Osteoblast (primary cell): ENCODE data around the gene RIPK3. TPM values are rescaled to one million over a fixed set of nuclear protein-coding genes. Genes with fewer than 3 reads are reported as not detected.

ENCODE experiments used
- DNase-seq: peaks from one replicate; pipeline ENCODE4 v3.0.0; 2011; ENCODE audit warnings: low spot score, mixed read lengths; ENCODE audit not compliant: insufficient read length; ENCODE audit errors: missing footprints
- H2AFZ ChIP-seq: 2 replicates; pipeline ENCODE4 v1.6.0; 2011; ENCODE audit warnings: mild to moderate bottlenecking, low read length
- H3K27ac ChIP-seq: 2 replicates; pipeline ENCODE4 v1.5.1; 2011; ENCODE audit warnings: mild to moderate bottlenecking, low read depth, low read length, moderate library complexity
- H3K27me3 ChIP-seq: 2 replicates; pipeline ENCODE4 v1.6.0; 2012; ENCODE audit warnings: mild to moderate bottlenecking, control low read depth, inconsistent platforms, low read length, moderate library complexity; ENCODE audit not compliant: insufficient read depth
- H3K36me3 ChIP-seq: 2 replicates; pipeline ENCODE4 v1.5.1; 2011; ENCODE audit warnings: mild to moderate bottlenecking, low read length, control low read depth, moderate library complexity; ENCODE audit not compliant: insufficient read depth
- H3K4me1 ChIP-seq: 2 replicates; pipeline ENCODE4 v1.5.1; 2011; ENCODE audit warnings: mild to moderate bottlenecking, low read length, control low read depth, moderate library complexity; ENCODE audit not compliant: insufficient read depth
- H3K4me2 ChIP-seq: 2 replicates; pipeline ENCODE4 v1.6.0; 2011; ENCODE audit warnings: mild to moderate bottlenecking, low read length; ENCODE audit not compliant: insufficient read depth
- H3K4me3 ChIP-seq: fragments of 200-600 bp; sonication (generic); 3 replicates; pipeline ENCODE4 v1.5.1; 2012; ENCODE audit warnings: mild to moderate bottlenecking, low read length, inconsistent platforms; ENCODE audit not compliant: insufficient read depth
- H3K79me2 ChIP-seq: 2 replicates; pipeline ENCODE4 v1.6.0; 2012; ENCODE audit warnings: mild to moderate bottlenecking, low read length, control low read depth, inconsistent platforms; ENCODE audit not compliant: insufficient read depth
- H3K9me3 ChIP-seq: 2 replicates; pipeline ENCODE4 v1.5.1; 2011; ENCODE audit warnings: low read depth, low read length, control low read depth
- H4K20me1 ChIP-seq: 2 replicates; pipeline ENCODE4 v1.6.0; 2012; ENCODE audit warnings: mild to moderate bottlenecking, low read length, control low read depth; ENCODE audit not compliant: insufficient read depth
- total RNA-seq: library from RNA; depleted of rRNA; stranded (reverse); fragments of >200 nt; gene quantifications from 2 replicates; pipeline ENCODE4 v1.2.3, GENCODE V29; 2012
- TF ChIP-seq, protein P1 (sequence below): IDR thresholded peaks from 2 replicates; pipeline ENCODE4 v1.5.1; 2011; ENCODE audit warnings: mild to moderate bottlenecking, low read depth, low read length, moderate library complexity; ENCODE audit errors: extremely low read depth

RIPK3 gene
- total RNA-seq, 1 donor, result 11.9 TPM

DNA sequence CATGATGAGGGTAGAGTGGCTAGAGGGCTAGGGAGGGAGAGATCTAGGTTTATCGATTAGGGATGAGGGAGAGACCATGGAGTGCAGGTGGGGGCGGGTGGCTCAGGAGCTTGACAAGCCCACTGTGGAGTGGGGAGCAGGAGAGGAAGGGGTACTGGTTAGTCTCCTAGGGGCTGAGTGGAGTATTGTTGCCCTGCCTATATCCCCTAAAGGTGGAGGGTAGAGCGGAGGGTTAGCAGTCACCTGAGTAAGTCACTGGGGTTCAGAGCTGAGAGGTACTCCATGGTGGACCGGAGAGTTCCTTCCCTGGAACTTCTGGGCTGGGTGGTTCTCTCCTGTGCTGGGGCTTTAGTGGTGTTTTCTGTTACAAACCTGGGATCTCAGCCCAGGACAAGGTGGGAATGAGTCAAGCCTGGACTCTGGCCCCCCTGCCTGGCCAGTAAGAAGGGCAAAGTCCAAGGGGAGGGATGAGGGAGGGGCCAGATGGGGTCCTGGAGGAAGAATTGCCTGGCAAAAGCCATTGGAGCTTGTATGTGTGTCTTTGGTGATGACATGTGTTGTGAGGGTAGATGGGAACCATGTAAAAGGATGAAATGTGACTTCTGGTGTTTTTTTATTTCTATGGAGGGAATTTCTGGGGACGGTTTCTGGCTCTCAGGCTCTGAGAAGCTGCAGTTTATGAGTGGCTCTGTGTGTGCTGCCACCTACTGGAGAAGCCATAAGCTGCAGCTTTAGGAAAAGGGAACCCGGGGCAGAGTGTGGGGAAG, 32.0 kb downstream of the RIPK3 start, which contains the start of gene CIDEB:
TSS of gene CIDEB (minus strand) at position 403 of the 767 bp plus-strand sequence. CDS start at position 284, 119 bp downstream.
- Histone ChIP-seq H3K27me3 (no peaks in the 10 kb centered on the region), H3K79me2 (no peaks in the 10 kb centered on the region), H3K4me3 (no peak within 1 kb of the TSS), H2AFZ (no peak within 1 kb of the TSS), H4K20me1 (no peaks in the 10 kb centered on the region), H3K36me3 (peaks cover 32% of the 10 kb centered on the region), H3K27ac (no peak within 1 kb of the TSS), H3K9me3 (no peaks in the 10 kb centered on the region), H3K4me2 (no peak within 1 kb of the TSS), H3K4me1 (peaks cover 15% of the 10 kb centered on the region)
- TF ChIP-seq, protein P1, sequence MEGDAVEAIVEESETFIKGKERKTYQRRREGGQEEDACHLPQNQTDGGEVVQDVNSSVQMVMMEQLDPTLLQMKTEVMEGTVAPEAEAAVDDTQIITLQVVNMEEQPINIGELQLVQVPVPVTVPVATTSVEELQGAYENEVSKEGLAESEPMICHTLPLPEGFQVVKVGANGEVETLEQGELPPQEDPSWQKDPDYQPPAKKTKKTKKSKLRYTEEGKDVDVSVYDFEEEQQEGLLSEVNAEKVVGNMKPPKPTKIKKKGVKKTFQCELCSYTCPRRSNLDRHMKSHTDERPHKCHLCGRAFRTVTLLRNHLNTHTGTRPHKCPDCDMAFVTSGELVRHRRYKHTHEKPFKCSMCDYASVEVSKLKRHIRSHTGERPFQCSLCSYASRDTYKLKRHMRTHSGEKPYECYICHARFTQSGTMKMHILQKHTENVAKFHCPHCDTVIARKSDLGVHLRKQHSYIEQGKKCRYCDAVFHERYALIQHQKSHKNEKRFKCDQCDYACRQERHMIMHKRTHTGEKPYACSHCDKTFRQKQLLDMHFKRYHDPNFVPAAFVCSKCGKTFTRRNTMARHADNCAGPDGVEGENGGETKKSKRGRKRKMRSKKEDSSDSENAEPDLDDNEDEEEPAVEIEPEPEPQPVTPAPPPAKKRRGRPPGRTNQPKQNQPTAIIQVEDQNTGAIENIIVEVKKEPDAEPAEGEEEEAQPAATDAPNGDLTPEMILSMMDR, result peak; percentile 99
- DNase-seq, result peak; percentile 97

DNA sequence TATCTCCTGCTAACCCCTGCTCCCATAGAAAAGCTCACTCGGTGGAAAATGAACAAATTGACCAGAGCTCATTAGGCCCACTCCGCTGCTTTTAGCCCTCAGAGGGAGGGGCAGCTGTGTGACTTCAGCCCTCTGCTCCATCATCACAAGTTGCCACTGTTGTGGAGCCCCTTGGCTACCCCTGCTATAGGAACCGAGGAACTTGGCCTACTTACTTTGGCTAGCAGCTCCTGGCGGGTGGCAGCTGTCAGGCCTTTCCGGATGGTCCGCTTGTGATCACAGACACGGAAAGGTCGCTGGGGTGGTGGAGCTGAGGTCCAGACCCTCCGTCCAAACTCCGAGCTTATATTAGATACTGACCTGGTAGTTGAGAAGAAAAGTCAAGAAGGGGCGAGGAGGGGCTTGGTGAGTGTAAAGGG, 32.6 kb downstream of the RIPK3 start:
- Histone ChIP-seq H3K4me1 (peaks cover 15% of the 10 kb centered on the region), H3K27me3 (no peaks in the 10 kb centered on the region), H3K36me3 (peaks cover 38% of the 10 kb centered on the region), H4K20me1 (no peaks in the 10 kb centered on the region), H3K4me2 (no peak overlapping the region), H3K79me2 (no peaks in the 10 kb centered on the region), H3K4me3 (no peak overlapping the region), H3K27ac (no peak overlapping the region), H3K9me3 (no peaks in the 10 kb centered on the region), H2AFZ (no peak overlapping the region)
- TF ChIP-seq, protein P1, result no peak
- DNase-seq, result no peak

DNA sequence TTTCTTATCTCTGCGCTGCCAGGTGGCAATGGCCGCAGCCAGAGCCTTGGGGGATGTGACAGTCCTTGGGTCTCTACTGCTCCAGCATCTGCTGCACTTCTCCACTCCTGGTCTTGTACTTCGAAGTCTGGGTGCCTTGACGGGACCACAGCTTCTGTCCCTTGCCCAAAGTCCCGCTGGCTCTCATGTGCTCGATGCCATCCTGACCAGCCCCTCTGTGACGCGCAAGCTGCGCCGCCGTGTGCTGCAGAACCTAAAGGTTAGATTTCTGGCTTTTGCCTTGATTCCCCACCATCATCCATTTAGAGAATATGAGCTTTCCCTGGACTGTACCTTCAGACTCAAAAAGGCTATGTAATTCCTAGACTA, 35.8 kb downstream of the RIPK3 start:
- H3K4me1 ChIP-seq, result peaks cover 13% of the 10 kb centered on the region
- DNase-seq, result no peak
- no peaks in the 10 kb centered on the region for H3K9me3 ChIP-seq
- H3K36me3 ChIP-seq, result peaks cover 46% of the 10 kb centered on the region
- peaks cover 18% of the 10 kb centered on the region for H3K79me2 ChIP-seq
- no peak overlapping the region for H3K4me2 ChIP-seq
- H2AFZ ChIP-seq, result no peak overlapping the region
- no peak overlapping the region for H3K27ac ChIP-seq
- TF ChIP-seq, protein P1, result no peak
- H3K27me3 ChIP-seq, result no peaks in the 10 kb centered on the region
- H4K20me1 ChIP-seq, result peaks cover 2% of the 10 kb centered on the region
- no peak overlapping the region for H3K4me3 ChIP-seq

DNA sequence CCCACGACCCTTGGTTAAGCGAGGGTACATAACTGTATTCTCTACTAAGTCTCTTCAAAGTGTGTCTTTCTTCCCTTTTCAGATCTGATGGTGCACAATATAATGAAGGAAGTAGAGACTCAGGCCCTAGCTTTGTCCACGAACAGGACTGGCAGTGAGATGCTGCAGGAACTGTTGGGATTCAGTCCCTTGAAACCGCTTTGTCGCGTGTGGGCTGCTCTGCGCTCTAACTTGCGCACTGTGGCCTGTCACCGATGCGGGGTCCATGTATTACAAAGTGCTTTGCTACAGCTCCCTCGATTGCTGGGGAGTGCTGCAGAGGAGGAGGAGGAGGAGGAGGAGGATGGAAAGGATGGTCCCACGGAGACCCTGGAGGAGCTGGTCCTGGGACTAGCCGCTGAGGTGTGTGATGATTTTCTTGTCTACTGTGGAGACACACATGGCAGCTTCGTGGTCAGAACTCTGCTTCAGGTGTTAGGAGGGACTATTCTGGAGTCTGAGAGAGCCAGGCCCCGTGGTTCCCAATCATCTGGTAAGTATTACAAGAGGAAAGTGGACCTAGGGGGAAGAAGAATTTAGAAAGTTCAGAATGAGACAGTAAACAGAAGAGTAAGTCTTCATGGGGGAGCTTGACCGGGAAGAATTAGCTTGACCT, 39.3 kb downstream of the RIPK3 start:
- Histone ChIP-seq H3K36me3 (peaks cover 49% of the 10 kb centered on the region), H3K27me3 (no peaks in the 10 kb centered on the region), H4K20me1 (peaks cover 2% of the 10 kb centered on the region), H3K9me3 (no peaks in the 10 kb centered on the region), H2AFZ (peak overlapping the region; percentile 93), H3K4me1 (peaks cover 21% of the 10 kb centered on the region), H3K4me2 (peak overlapping the region; percentile 95), H3K79me2 (peaks cover 18% of the 10 kb centered on the region), H3K27ac (peak overlapping the region; percentile 55), H3K4me3 (peak overlapping the region; percentile 87)
- peak; percentile 65 for DNase-seq
- TF ChIP-seq, protein P1, result no peak
